ENCODE measurements around the gene ZRANB2. TPM values are rescaled to one million over a fixed set of nuclear protein-coding genes. Genes with fewer than 3 reads are reported as not detected.

The ZRANB2 gene
- total RNA-seq, 1 donor from 2014 or later = 45.3 TPM

GRCh38 chr1:71033136-71033535, 47.7 kb downstream of the ZRANB2 start:
- Histone ChIP-seq H3K36me3 (ENCODE audit: control insufficient read depth, insufficient read depth, low read length) (no peaks in the 10 kb centered on the region), H3K27me3 (ENCODE audit: control insufficient read depth, insufficient read depth, low read length) (no peaks in the 10 kb centered on the region), H3K4me3 (ENCODE audit: low read depth, low read length) (no peak overlapping the region)
- TF ChIP-seq, protein P1, sequence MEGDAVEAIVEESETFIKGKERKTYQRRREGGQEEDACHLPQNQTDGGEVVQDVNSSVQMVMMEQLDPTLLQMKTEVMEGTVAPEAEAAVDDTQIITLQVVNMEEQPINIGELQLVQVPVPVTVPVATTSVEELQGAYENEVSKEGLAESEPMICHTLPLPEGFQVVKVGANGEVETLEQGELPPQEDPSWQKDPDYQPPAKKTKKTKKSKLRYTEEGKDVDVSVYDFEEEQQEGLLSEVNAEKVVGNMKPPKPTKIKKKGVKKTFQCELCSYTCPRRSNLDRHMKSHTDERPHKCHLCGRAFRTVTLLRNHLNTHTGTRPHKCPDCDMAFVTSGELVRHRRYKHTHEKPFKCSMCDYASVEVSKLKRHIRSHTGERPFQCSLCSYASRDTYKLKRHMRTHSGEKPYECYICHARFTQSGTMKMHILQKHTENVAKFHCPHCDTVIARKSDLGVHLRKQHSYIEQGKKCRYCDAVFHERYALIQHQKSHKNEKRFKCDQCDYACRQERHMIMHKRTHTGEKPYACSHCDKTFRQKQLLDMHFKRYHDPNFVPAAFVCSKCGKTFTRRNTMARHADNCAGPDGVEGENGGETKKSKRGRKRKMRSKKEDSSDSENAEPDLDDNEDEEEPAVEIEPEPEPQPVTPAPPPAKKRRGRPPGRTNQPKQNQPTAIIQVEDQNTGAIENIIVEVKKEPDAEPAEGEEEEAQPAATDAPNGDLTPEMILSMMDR (IDR thresholded peaks at IDR 0.05; ENCODE audit: insufficient read depth, low read length, poor library complexity, severe bottlenecking) = no peak
- DNase-seq (ENCODE audit: low read depth) = no peak

- Histone ChIP-seq H3K4me3 (ENCODE audit: low read depth, low read length) (no peak overlapping the region), H3K36me3 (ENCODE audit: control insufficient read depth, insufficient read depth, low read length) (no peaks in the 10 kb centered on the region), H3K27me3 (ENCODE audit: control insufficient read depth, insufficient read depth, low read length) (no peaks in the 10 kb centered on the region)
- TF ChIP-seq, protein P1 (IDR thresholded peaks at IDR 0.05; ENCODE audit: insufficient read depth, low read length, poor library complexity, severe bottlenecking) = no peak
- DNase-seq (ENCODE audit: low read depth) = no peak
Observed at GRCh38 chr1:71031426-71031825, 49.4 kb downstream of the ZRANB2 start.

DNA sequence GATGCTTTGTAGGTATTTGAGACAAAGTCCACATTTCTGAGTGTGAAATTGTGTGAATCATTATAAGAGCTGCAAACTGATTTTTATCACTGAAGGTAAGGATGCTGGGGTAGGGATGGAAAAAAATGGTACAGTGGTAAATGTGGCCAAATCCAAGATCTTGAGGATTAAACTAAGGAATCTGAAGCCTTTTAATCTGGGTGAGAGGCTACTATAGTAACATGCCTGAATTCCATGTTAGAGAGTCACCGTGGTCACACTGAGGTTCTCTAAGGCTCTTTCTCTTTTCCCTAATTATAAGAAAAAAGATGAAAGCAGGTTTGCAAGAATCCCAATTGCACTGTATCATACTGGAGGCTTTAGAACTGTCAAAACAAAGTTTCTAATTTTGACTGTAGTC, 50.8 kb downstream of the ZRANB2 start:
- H3K36me3 ChIP-seq (ENCODE audit: control insufficient read depth, insufficient read depth, low read length) = no peaks in the 10 kb centered on the region
- TF ChIP-seq, protein P1 (IDR thresholded peaks at IDR 0.05; ENCODE audit: insufficient read depth, low read length, poor library complexity, severe bottlenecking) = no peak
- H3K4me3 ChIP-seq (ENCODE audit: low read depth, low read length) = no peak overlapping the region
- DNase-seq (ENCODE audit: low read depth) = no peak
- no peaks in the 10 kb centered on the region for H3K27me3 ChIP-seq (ENCODE audit: control insufficient read depth, insufficient read depth, low read length)

DNA sequence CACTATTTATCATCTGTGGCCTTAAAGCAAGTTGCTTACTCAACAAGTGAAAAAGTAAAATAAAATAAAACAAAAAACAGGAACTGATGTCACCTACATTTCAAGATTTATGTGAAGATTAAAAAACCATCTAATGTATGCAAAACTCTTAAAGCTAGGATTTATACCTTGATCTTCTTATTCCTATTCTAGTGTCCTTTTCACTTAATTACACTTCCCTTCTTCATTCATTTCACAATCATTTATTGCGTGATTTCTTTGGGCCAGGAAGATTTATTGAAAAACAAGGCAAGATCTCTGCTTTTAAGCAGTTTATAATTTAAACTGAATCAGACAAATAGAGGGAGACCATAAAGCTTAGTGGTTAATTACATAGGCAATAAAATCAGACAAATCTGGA, 51.9 kb downstream of the ZRANB2 start:
- no peaks in the 10 kb centered on the region for H3K36me3 ChIP-seq (ENCODE audit: control insufficient read depth, insufficient read depth, low read length)
- no peak for DNase-seq (ENCODE audit: low read depth)
- H3K4me3 ChIP-seq (ENCODE audit: low read depth, low read length) = no peak overlapping the region
- no peaks in the 10 kb centered on the region for H3K27me3 ChIP-seq (ENCODE audit: control insufficient read depth, insufficient read depth, low read length)
- TF ChIP-seq, protein P1 (IDR thresholded peaks at IDR 0.05; ENCODE audit: insufficient read depth, low read length, poor library complexity, severe bottlenecking) = no peak

GRCh38 chr1:71027991-71028390, 52.8 kb downstream of the ZRANB2 start:
- Histone ChIP-seq H3K27me3 (ENCODE audit: control insufficient read depth, insufficient read depth, low read length) (no peaks in the 10 kb centered on the region), H3K36me3 (ENCODE audit: control insufficient read depth, insufficient read depth, low read length) (no peaks in the 10 kb centered on the region), H3K4me3 (ENCODE audit: low read depth, low read length) (no peak overlapping the region)
- TF ChIP-seq, protein P1 (IDR thresholded peaks at IDR 0.05; ENCODE audit: insufficient read depth, low read length, poor library complexity, severe bottlenecking) = no peak
- DNase-seq (ENCODE audit: low read depth) = no peak

DNA sequence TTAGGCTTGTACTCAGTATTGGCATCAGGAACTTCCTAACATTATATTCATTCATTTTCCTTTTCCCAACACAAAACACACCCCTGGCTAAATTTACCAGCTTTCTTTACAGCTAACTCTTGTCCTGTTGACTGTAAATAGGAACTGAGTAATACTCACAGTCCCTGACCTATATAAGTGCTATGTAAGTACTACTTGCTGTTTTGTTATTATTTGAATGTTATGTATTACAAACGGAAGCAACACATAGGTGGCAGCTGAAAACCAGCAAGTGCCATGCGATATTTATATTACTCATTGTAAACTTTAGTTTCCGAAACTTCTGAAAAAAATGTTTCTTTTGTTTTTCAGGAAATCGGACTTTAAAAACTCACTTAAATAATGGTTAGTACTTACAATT, 54.7 kb downstream of the ZRANB2 start:
- TF ChIP-seq, protein P1 (IDR thresholded peaks at IDR 0.05; ENCODE audit: insufficient read depth, low read length, poor library complexity, severe bottlenecking) = no peak
- Histone ChIP-seq H3K27me3 (ENCODE audit: control insufficient read depth, insufficient read depth, low read length) (no peaks in the 10 kb centered on the region), H3K4me3 (ENCODE audit: low read depth, low read length) (no peak overlapping the region), H3K36me3 (ENCODE audit: control insufficient read depth, insufficient read depth, low read length) (no peaks in the 10 kb centered on the region)
- no peak for DNase-seq (ENCODE audit: low read depth)

Data from kidney epithelial cell (primary cell).